Hepatocyte (in vitro differentiated cells): ENCODE measurements around the gene AK3. TPM values are rescaled to one million over a fixed set of nuclear protein-coding genes. Genes with fewer than 3 reads are reported as not detected.

ENCODE experiments used
- DNase-seq: peaks from one replicate; pipeline ENCODE4 v3.0.0-alpha.2; 2016; ENCODE audit warnings: low spot score
- H2AFZ ChIP-seq: fragments of 200-600 bp; sonication (generic); 2 replicates; pipeline ENCODE4 v1.6.0; 2016; ENCODE audit warnings: antibody characterized with exemption, mild to moderate bottlenecking
- H3K27ac ChIP-seq: fragments of 200-600 bp; sonication (generic); 2 replicates; pipeline ENCODE4 v1.5.1; 2016; ENCODE audit warnings: mild to moderate bottlenecking
- H3K27me3 ChIP-seq: fragments of 200-600 bp; sonication (generic); 2 replicates; pipeline ENCODE4 v1.6.1; 2016
- H3K36me3 ChIP-seq: fragments of 200-600 bp; sonication (generic); replicated peaks from 2 replicates; pipeline ENCODE4 v1.5.1; 2016; ENCODE audit warnings: low read depth; ENCODE audit not compliant: insufficient read depth
- H3K4me1 ChIP-seq: fragments of 200-600 bp; sonication (generic); 2 replicates; pipeline ENCODE4 v1.5.1; 2016; ENCODE audit warnings: mild to moderate bottlenecking, moderate library complexity; ENCODE audit not compliant: insufficient read depth
- H3K4me2 ChIP-seq: fragments of 200-600 bp; sonication (generic); 2 replicates; pipeline ENCODE4 v1.6.0; 2016
- H3K4me3 ChIP-seq: fragments of 200-600 bp; sonication (generic); 2 replicates; pipeline ENCODE4 v1.5.1; 2016; ENCODE audit warnings: mild to moderate bottlenecking
- H3K79me2 ChIP-seq: fragments of 200-600 bp; sonication (generic); 2 replicates; pipeline ENCODE4 v1.6.0; 2017; ENCODE audit warnings: mild to moderate bottlenecking
- H3K9me2 ChIP-seq: fragments of 200-600 bp; sonication (generic); replicated peaks from 2 replicates; pipeline ENCODE4 v1.6.0; 2017; ENCODE audit warnings: mild to moderate bottlenecking; ENCODE audit not compliant: insufficient read depth
- H3K9me3 ChIP-seq: fragments of 200-600 bp; sonication (generic); 2 replicates; pipeline ENCODE4 v1.5.1; 2016; ENCODE audit warnings: low read depth, mild to moderate bottlenecking
- H4K20me1 ChIP-seq: fragments of 200-600 bp; sonication (generic); 2 replicates; pipeline ENCODE4 v1.6.0; 2016; ENCODE audit warnings: mild to moderate bottlenecking; ENCODE audit not compliant: insufficient read depth, poor library complexity, severe bottlenecking
- CTCF ChIP-seq: fragments of 200-600 bp; sonication (generic); IDR thresholded peaks from 2 replicates; pipeline ENCODE4 v1.5.1; 2016; ENCODE audit warnings: antibody characterized with exemption, mild to moderate bottlenecking; ENCODE audit not compliant: poor library complexity
- EZH2 ChIP-seq: fragments of 200-600 bp; sonication (generic); IDR thresholded peaks from 2 replicates; pipeline ENCODE4 v1.6.1; 2016; ENCODE audit warnings: antibody characterized with exemption, mild to moderate bottlenecking, borderline replicate concordance
- EZH2phosphoT487 ChIP-seq: fragments of 200-600 bp; sonication (generic); IDR thresholded peaks from one replicate; pipeline ENCODE4 v1.6.1; 2018; ENCODE audit warnings: antibody characterized with exemption, mild to moderate bottlenecking, low read depth, moderate library complexity; ENCODE audit not compliant: unreplicated experiment, severe bottlenecking
- WGBS: methylation state at CpG from one replicate; pipeline ENCODE4 v1.1.6; 2016; ENCODE audit warnings: low lambda C conversion rate; ENCODE audit errors: missing lambda C conversion rate; 5-methylcytosine and 5-hydroxymethylcytosine counted together
- polyA plus RNA-seq: library from polyadenylated mRNA; unstranded; fragments of >200 nt; fragmentation: Nextera tagmentation; extraction: Ambion mirVana; gene quantifications from 2 replicates; pipeline ENCODE4 v1.2.1, GENCODE V29; 2016
- total RNA-seq: library from RNA; depleted of rRNA; stranded (reverse); fragments of >200 nt; gene quantifications from 2 replicates; pipeline ENCODE4 v1.2.3, GENCODE V29; 2014

The AK3 gene
- total and polyA plus RNA-seq, 2 experiments from 2014 or later: 102 to 141 TPM

- no peak for TF ChIP-seq EZH2phosphoT487
- no peak for TF ChIP-seq EZH2
- no peak for TF ChIP-seq CTCF
- Histone ChIP-seq H3K27me3 (no peaks in the 10 kb centered on the region), H3K36me3 (no peaks in the 10 kb centered on the region), H3K27ac (no peak overlapping the region), H3K4me2 (no peak overlapping the region), H4K20me1 (peaks cover 81% of the 10 kb centered on the region), H3K4me1 (peaks cover 3% of the 10 kb centered on the region), H3K4me3 (no peak overlapping the region), H3K9me3 (no peaks in the 10 kb centered on the region), H3K79me2 (peaks cover 95% of the 10 kb centered on the region), H2AFZ (no peak overlapping the region), H3K9me2 (no peaks in the 10 kb centered on the region)
- no peak for DNase-seq
- 94% methylated on average over 1 of the region's 1 CpG for WGBS
Observed at GRCh38 chr9:4732890-4733289, 8.1 kb downstream of the AK3 start.

GRCh38 chr9:4727593-4727992 is 13.4 kb downstream of the AK3 start:
- H4K20me1 ChIP-seq: peaks cover 57% of the 10 kb centered on the region
- no peaks in the 10 kb centered on the region for H3K27me3 ChIP-seq
- H3K4me1 ChIP-seq: no peaks in the 10 kb centered on the region
- H3K9me3 ChIP-seq: no peaks in the 10 kb centered on the region
- WGBS: 97% methylated on average over 1 of the region's 1 CpG
- H2AFZ ChIP-seq: no peak overlapping the region
- H3K4me3 ChIP-seq: no peak overlapping the region
- no peak overlapping the region for H3K27ac ChIP-seq
- H3K36me3 ChIP-seq: no peaks in the 10 kb centered on the region
- peaks cover 95% of the 10 kb centered on the region for H3K79me2 ChIP-seq
- H3K9me2 ChIP-seq: no peaks in the 10 kb centered on the region
- TF ChIP-seq EZH2 (no peak), EZH2phosphoT487 (no peak)
- no peak for DNase-seq
- no peak overlapping the region for H3K4me2 ChIP-seq

DNA sequence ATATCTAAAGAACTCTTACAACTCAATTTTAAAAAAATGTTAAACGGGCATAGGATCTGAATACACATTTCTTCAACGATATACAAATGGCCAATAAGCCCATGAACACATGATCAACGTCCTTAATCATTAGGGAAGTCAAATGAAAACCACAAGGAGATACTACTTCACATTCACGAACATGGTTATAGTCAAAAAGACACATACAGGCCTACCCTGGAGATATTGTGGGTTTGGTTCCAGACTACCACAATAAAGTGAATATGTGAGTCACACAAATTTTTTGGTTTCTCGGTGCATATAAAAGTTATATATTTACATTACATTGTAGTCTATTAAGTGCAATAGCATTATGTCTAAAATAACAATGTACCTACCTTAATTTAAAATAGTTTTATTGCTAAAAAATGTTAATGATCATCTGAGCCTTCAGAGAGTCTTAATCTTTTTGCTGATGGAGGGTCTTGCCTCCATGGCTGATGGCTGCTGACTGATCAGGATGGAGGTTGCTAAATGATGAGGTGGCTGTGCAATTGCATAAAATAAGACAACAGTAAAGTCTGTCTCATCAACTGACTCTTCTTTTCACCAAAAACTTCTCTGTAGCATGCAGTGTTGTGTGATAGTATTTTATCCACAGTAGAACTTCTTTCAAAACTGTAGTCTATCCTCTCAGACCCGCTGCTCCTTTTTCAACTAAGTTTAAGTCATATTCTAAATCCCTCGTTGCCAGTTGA is 15.1 kb downstream of the AK3 start:
- WGBS: 94% methylated on average over 7 of the region's 7 CpGs

More for the DNA sequence above, 15.1 kb downstream of the AK3 start:
- peaks cover 81% of the 10 kb centered on the region for H3K79me2 ChIP-seq
- no peaks in the 10 kb centered on the region for H3K9me3 ChIP-seq
- TF ChIP-seq EZH2phosphoT487 (no peak), CTCF (no peak), EZH2 (no peak)
- H3K4me3 ChIP-seq: no peak overlapping the region
- H2AFZ ChIP-seq: no peak overlapping the region
- H3K36me3 ChIP-seq: no peaks in the 10 kb centered on the region
- no peak overlapping the region for H3K4me2 ChIP-seq
- no peaks in the 10 kb centered on the region for H3K9me2 ChIP-seq
- DNase-seq: no peak
- H3K4me1 ChIP-seq: no peaks in the 10 kb centered on the region
- H3K27me3 ChIP-seq: no peaks in the 10 kb centered on the region
- peaks cover 48% of the 10 kb centered on the region for H4K20me1 ChIP-seq
- no peak overlapping the region for H3K27ac ChIP-seq
